Measurements from ENCODE around the gene EIF4E3.

The EIF4E3 gene

GRCh38 chr3:71640331-71640983, 84.7 kb downstream of the EIF4E3 start:
- DNase-seq, result no peak

DNA sequence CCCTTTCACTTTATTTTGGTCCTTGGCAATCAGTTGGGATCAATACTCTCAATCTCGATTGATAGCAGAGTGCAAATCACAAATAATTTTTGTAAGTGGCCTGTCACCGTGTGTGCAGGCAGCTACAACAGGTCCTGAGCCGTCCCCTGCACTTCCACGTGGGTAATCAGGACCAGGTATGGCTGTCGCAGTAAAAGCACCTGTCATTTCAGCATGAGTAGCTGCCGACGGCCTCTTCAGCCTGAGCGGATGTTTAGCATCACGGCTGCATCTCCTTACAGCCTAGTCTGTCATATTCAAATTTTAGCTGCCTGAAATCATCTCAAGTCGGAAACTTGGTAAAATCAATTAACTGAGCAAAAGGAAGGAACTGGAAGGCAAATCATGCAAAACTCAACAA, 88.7 kb downstream of the EIF4E3 start:
- DNase-seq, result no peak

DNA sequence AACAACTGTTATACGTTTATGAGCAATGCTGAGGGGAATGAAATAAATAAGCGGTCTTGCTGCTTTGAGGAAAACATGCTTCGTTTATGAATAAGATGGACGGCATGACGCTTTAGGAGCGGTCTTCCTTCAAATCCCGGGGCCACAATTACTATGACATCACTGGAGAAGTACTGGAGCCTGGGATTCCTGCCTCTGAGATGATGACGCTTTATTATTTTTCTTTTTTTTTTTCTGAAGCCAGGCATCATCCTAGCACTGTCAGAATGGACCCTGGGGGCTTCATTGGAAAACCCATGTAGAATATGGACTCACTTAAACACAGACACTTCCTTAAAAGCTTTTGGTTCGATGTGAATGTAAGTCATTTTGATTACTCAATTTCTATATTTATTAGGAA, 89.2 kb downstream of the EIF4E3 start:
- DNase-seq, result no peak

- DNase-seq, result no peak
Observed at GRCh38 chr3:71634671-71635070, 90.5 kb downstream of the EIF4E3 start.

- DNase-seq, result no peak
Observed at GRCh38 chr3:71629711-71630110, 95.5 kb downstream of the EIF4E3 start.

DNA sequence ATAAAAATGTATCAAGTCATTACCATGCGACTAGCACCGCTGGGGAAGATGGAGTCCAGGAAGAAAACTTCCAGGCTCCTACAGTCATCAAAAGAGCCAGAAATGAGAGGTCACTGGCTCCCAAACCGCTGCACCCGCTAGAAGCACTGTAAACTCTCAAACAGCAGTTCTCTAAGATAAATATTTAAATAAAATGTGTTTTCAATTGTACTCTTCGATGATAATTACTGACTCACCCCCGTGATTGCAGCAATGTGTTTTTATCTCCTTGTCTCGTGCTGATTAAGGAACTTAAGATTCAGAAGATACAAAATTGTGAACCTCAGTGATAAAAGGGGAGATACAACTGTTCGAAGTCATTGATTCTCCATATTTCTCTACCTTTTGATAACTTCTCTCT, 95.9 kb downstream of the EIF4E3 start:
- DNase-seq, result no peak

DNA sequence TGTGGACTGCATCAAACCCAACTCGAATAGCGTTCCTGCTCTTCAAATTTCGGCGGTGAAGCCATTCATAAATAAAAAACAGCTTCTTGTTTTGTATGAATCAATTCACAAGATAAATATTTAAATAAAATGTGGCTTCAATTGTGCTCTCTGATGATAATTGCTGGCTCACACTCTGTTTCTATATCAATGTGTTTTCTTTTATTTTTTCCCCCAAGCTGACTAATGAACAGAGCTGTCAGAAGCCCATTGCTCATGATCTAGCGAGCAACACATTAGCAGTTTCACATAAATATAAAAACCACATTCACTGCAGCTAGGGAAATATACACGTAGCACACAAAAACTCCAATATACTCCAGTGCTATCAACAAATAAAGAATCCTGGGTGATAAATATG, 96.7 kb downstream of the EIF4E3 start:
- no peak for DNase-seq

DNA sequence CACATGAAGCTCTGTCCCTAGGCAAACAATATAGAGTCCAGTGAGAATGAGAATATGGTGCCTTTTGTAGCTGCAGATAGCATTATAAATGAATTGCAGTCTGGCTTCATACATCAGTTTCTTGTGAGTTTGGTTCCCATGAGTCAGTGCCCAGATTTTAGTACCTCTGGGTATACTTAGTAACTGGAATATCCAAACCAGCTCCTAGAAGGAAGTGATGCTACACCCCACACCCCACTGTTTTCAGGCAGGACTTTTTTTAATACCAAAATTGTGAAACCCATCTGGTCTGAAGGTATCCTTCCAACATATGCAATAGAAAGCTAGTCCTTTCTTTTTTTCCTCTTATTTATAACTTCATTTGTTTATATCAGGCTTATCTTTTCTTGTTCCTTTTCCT, 99.5 kb downstream of the EIF4E3 start:
- DNase-seq, result no peak
